Mononuclear cell (primary cell): Measurements from ENCODE around the gene BRIX1. TPM values are rescaled to one million over a fixed set of nuclear protein-coding genes. Genes with fewer than 3 reads are reported as not detected.

Experiments
- H3K27me3 ChIP-seq: 2 replicates; pipeline ENCODE4 v1.6.0; 2011; ENCODE audit warnings: low read length, control low read depth; ENCODE audit not compliant: insufficient read depth
- H3K4me1 ChIP-seq: 2 replicates; pipeline ENCODE4 v1.5.1; 2011; ENCODE audit warnings: mild to moderate bottlenecking, low read length, control low read depth; ENCODE audit not compliant: insufficient read depth
- H3K4me3 ChIP-seq: 2 replicates; pipeline ENCODE4 v1.5.1; 2011; ENCODE audit warnings: mild to moderate bottlenecking, low read length, moderate library complexity
- H3K9me3 ChIP-seq: 2 replicates; pipeline ENCODE4 v1.5.1; 2011; ENCODE audit warnings: low read depth, mild to moderate bottlenecking, control low read depth, low read length
- total RNA-seq: library from RNA; depleted of rRNA; stranded (reverse); fragments of >200 nt; gene quantifications from one replicate; pipeline ENCODE4 v1.2.3, GENCODE V29; 2012

BRIX1 gene
- total RNA-seq, 1 donor = 50.7 TPM

- H3K9me3 ChIP-seq = no peaks in the 10 kb centered on the region
- H3K4me3 ChIP-seq = no peak overlapping the region
- peaks cover 26% of the 10 kb centered on the region for H3K4me1 ChIP-seq
- H3K27me3 ChIP-seq = no peaks in the 10 kb centered on the region
Measured at GRCh38 chr5:34928267-34928666, 12.8 kb downstream of the BRIX1 start.

- H3K4me1 ChIP-seq = peaks cover 26% of the 10 kb centered on the region
- H3K9me3 ChIP-seq = no peaks in the 10 kb centered on the region
- H3K27me3 ChIP-seq = no peaks in the 10 kb centered on the region
- H3K4me3 ChIP-seq = peak within 1 kb of the TSS; percentile 83
Measured at GRCh38 chr5:34929134-34929719, 13.7 kb downstream of the BRIX1 start, which contains the start of gene DNAJC21. TSS of gene DNAJC21 (plus strand) at chr5:34929559. CDS start at chr5:34929820, 261 bp downstream.

GRCh38 chr5:34929720-34930461 lies 14.4 kb downstream of the BRIX1 start:
- peak overlapping the region; percentile 83 for H3K4me3 ChIP-seq
- no peaks in the 10 kb centered on the region for H3K9me3 ChIP-seq
- H3K4me1 ChIP-seq = peaks cover 26% of the 10 kb centered on the region
- no peaks in the 10 kb centered on the region for H3K27me3 ChIP-seq

- no peaks in the 10 kb centered on the region for H3K9me3 ChIP-seq
- peak overlapping the region; percentile 83 for H3K4me3 ChIP-seq
- H3K27me3 ChIP-seq = no peaks in the 10 kb centered on the region
- H3K4me1 ChIP-seq = peaks cover 26% of the 10 kb centered on the region
Measured at GRCh38 chr5:34930462-34930844, 14.9 kb downstream of the BRIX1 start.

- Histone ChIP-seq H3K4me3 (no peak overlapping the region), H3K27me3 (no peaks in the 10 kb centered on the region), H3K4me1 (peaks cover 26% of the 10 kb centered on the region), H3K9me3 (no peaks in the 10 kb centered on the region)
Measured at GRCh38 chr5:34930870-34931269, 15.4 kb downstream of the BRIX1 start.

- no peak overlapping the region for H3K4me3 ChIP-seq
- no peaks in the 10 kb centered on the region for H3K27me3 ChIP-seq
- H3K4me1 ChIP-seq = peaks cover 26% of the 10 kb centered on the region
- H3K9me3 ChIP-seq = no peaks in the 10 kb centered on the region
Measured at GRCh38 chr5:34932947-34933346, 17.4 kb downstream of the BRIX1 start.

GRCh38 chr5:34941936-34942335 lies 26.4 kb downstream of the BRIX1 start:
- no peaks in the 10 kb centered on the region for H3K27me3 ChIP-seq
- H3K4me3 ChIP-seq = no peak overlapping the region
- no peaks in the 10 kb centered on the region for H3K9me3 ChIP-seq
- no peaks in the 10 kb centered on the region for H3K4me1 ChIP-seq

GRCh38 chr5:34944044-34944443 lies 28.5 kb downstream of the BRIX1 start:
- Histone ChIP-seq H3K4me1 (no peaks in the 10 kb centered on the region), H3K9me3 (no peaks in the 10 kb centered on the region), H3K27me3 (no peaks in the 10 kb centered on the region), H3K4me3 (no peak overlapping the region)

GRCh38 chr5:34944460-34945047 lies 29.0 kb downstream of the BRIX1 start:
- no peaks in the 10 kb centered on the region for H3K9me3 ChIP-seq
- no peak overlapping the region for H3K4me3 ChIP-seq
- H3K27me3 ChIP-seq = no peaks in the 10 kb centered on the region
- no peaks in the 10 kb centered on the region for H3K4me1 ChIP-seq

- Histone ChIP-seq H3K4me1 (no peaks in the 10 kb centered on the region), H3K27me3 (no peaks in the 10 kb centered on the region), H3K9me3 (no peaks in the 10 kb centered on the region), H3K4me3 (no peak overlapping the region)
Measured at GRCh38 chr5:34957321-34957720, 41.8 kb downstream of the BRIX1 start.

- Histone ChIP-seq H3K4me1 (no peaks in the 10 kb centered on the region), H3K27me3 (no peaks in the 10 kb centered on the region), H3K4me3 (no peak overlapping the region), H3K9me3 (no peaks in the 10 kb centered on the region)
Measured at GRCh38 chr5:34957857-34958690, 42.6 kb downstream of the BRIX1 start.

GRCh38 chr5:34959323-34959722 lies 43.8 kb downstream of the BRIX1 start:
- Histone ChIP-seq H3K27me3 (no peaks in the 10 kb centered on the region), H3K9me3 (no peaks in the 10 kb centered on the region), H3K4me3 (no peak overlapping the region), H3K4me1 (no peaks in the 10 kb centered on the region)

GRCh38 chr5:34967540-34967939 lies 52.0 kb downstream of the BRIX1 start:
- Histone ChIP-seq H3K9me3 (peaks cover 6% of the 10 kb centered on the region), H3K27me3 (no peaks in the 10 kb centered on the region)

GRCh38 chr5:34968258-34968657 lies 52.7 kb downstream of the BRIX1 start:
- Histone ChIP-seq H3K9me3 (peaks cover 6% of the 10 kb centered on the region), H3K4me1 (no peaks in the 10 kb centered on the region), H3K4me3 (no peak overlapping the region), H3K27me3 (no peaks in the 10 kb centered on the region)

More at GRCh38 chr5:34967540-34967939, 52.0 kb downstream of the BRIX1 start:
- Histone ChIP-seq H3K4me1 (no peaks in the 10 kb centered on the region), H3K4me3 (no peak overlapping the region)

GRCh38 chr5:34970552-34970951 lies 55.0 kb downstream of the BRIX1 start:
- H3K9me3 ChIP-seq = peaks cover 5% of the 10 kb centered on the region
- H3K27me3 ChIP-seq = no peaks in the 10 kb centered on the region
- H3K4me1 ChIP-seq = no peaks in the 10 kb centered on the region
- H3K4me3 ChIP-seq = no peak overlapping the region
